ENCODE data around the gene HBG2.
"Not testable (repeated sequence)": the region's sequence is repeated elsewhere in the genome, so short reads cannot be mapped to it uniquely, and the experiment has no call there.

The HBG2 gene

DNA sequence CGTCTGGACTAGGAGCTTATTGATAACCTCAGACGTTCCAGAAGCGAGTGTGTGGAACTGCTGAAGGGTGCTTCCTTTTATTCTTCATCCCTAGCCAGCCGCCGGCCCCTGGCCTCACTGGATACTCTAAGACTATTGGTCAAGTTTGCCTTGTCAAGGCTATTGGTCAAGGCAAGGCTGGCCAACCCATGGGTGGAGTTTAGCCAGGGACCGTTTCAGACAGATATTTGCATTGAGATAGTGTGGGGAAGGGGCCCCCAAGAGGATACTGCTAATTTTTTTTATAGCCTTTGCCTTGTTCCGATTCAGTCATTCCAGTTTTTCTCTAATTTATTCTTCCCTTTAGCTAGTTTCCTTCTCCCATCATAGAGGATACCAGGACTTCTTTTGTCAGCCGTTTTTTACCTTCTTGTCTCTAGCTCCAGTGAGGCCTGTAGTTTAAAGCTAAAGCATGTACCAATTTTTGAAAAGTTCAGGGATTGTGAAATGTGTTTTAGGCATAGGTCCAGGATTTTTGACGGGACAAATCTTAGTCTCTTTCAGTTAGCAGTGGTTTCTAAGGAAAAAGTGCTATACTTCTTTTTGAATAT, 4.7 kb downstream of the HBG2 start, which contains the start of gene HBG1:
Gene HBG1, minus strand, starts transcription at position 51 of the 590 bp plus-strand sequence. CDS start 53 bp downstream, outside the sequence.
- DNase-seq (ENCODE audit: low read depth) = not testable (repeated sequence)

DNA sequence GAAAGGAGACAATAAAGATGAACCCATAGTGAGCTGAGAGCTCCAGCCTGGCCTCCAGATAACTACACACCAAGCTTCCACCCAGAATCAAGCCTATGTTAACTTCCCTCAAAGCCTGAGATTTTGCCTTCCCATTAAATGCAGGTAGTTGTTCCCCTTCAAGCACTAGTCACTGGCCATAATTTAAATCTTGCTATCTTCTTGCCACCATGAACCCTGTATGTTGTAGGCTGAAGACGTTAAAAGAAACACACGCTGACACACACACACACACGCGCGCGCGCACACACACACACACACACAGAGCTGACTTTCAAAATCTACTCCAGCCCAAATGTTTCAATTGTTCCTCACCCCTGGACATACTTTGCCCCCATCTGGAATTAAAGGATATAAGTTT, 6.1 kb downstream of the HBG2 start:
- not testable (repeated sequence) for DNase-seq (ENCODE audit: low read depth)

DNA sequence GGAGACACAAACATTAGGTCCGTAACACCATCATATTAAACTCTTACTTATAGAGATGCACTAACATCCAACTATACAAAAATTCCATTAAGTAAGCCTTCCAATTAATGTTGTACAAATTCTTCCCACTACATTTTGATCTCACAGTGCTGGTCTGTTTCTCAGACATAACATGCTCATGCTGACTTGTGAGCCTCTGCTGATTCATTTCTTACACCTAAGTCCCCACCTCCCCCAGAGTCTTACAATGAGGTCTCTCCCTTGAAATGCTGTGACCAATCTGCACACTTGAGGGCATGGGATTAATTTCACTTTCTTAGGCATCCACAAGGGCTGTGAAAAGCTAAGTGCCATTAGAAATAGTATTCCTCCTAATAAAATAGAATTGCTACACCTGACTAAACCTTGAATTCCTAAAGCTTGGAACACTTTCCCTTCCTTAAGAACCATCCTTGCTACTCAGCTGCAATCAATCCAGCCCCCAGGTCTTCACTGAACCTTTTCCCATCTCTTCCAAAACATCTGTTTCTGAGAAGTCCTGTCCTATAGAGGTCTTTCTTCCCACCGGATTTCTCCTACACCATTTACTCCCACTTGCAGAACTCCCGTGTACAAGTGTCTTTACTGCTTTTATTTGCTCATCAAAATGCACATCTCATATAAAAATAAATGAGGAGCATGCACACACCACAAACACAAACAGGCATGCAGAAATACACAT, 6.9 kb downstream of the HBG2 start:
- no peak for DNase-seq (ENCODE audit: low read depth)

DNA sequence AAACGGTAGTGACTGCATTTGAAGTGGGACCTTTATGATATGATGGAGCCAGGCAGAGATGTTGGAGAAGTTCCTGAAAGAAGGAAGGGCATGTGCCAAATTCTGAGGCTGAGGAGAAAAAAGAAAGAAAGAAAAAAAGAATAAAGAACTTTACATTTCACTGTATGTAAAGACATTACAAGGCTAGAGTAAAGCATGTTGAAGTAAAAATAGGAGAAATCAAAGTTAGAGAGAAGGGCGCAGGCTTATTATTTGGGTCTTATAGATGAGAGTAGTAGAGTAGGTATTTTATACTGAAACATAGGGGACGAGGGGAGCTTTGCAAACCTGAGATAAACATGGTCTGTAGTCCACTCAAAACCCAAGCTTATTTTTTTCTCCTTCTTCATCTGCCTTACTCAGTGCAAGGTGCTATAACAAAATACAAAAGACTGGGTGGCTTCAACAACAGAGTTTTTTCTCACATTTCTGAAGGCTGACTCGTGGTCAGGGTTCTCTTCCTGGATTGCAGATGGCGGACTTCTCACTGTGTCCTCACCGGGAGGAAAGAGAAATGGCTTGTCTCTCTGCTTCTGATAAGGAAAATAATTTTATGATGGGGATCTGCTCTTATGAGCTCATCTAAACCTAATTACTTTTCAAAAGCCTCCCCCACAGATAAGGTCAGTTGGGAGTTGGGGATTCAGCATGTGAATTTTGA, 7.7 kb downstream of the HBG2 start:
- DNase-seq (ENCODE audit: low read depth) = no peak

DNA sequence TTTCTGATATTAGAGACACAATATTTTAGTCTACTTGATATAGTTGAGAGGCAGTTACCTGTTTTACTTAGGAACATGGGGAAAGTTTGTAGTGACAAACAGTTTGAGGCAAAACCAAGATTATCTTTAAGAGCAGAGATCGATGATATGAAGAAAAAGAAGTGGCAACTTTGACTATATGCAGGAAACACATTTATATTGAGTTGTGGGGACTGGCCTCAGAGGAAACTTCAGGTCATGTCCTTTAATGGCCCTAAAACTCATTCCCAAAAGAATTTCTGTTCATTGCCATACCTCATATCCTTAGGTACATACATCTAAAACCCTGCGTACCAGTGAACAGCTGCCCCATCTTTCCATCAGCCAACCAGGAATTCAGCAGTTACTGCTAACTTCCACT, 9.4 kb downstream of the HBG2 start:
- no peak for DNase-seq (ENCODE audit: low read depth)

DNA sequence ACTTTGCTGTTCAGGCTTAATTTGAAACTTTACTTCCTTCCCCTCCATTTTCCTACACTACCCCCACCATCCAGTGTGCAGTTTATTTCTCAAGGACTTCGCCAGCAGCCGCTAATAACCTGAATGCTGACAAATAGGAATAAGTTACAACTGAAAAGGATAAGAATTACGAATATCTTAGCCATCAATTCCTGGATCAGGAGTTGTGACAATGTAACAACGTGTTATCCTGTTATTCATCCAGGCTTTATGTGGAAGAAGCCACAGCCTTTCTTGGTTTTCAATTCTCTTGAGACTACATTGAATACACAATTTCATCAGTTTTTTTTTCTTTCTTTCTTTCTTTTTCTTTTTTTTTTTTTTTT, 10.8 kb downstream of the HBG2 start:
- DNase-seq (ENCODE audit: low read depth) = no peak

DNA sequence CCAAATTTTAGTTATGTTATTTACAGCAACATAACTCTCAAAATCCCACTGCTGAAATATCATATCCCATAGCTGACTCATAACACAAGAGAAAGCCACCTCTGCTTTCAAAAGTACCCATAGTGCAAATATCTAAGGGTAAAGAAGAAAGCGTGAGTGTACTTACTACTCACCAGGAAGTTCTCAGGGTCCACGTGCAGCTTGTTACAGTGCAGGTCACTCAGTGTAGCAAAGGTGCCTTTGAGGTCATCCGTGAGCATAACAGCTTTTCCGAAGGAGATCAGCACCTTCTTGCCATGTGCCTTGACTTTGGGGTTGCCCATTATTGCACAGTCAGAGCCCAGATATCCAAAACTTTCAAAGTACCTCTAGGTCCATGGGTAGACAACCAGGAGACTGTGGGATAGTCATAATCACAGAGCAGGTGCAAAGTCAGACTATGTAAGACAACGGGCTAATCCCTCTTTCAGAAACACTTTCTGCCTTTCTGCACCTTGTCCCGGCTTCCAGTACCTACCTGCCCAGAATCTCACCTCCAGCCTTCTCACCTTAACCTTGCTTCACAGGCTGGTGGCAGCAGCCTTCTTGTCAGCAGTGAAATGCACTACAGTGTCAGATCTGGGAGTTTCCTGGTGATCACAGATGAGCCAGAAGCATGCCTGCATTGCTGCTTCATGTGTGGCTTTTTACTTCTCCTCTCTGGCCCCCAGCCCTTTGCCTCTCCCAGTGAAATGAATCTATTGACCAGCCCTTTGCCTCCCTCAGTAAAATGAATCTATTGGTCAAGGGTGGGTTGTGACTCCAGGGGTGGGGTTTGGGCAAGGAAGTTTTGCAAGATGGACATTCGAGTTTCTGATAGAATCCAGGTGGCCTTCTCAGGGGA, 11.4 kb downstream of the HBG2 start:
- no peak for DNase-seq (ENCODE audit: low read depth)

DNA sequence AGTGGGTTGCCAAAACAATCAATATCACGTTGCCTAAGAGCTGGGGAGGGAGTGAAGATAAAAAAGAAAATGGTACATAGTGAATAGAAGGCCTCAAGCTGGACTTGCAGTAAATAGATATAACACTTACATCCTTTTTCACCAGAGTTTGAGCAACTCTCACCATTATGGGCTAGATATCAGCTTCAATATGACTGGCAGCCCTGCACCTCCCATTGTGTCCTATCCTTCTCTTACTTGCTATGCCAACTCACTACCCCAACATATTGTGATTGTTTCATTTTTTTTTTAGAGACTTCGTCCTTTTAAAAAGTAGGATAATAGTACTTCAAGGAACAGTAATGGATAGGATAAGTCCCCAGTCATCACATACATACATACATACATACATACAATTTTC, 12.4 kb downstream of the HBG2 start:
- no peak for DNase-seq (ENCODE audit: low read depth)

DNA sequence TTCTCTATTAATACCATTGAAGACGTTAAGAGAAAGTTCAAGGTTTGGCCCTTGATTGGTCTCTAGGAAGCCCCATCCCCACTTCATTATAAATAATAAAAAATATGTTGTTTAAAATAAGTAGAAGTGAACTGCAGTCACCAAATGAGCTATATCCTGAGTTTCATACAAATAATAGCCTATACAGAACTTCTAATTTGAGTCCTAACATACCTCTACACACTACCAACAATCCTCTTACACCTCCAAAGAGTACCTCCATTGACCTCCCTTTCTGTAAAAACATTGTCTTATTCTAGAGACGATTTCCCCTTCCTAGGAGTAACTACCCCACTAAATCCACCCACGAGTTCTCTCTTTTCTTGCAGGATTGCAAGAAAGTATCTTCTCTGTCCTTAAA, 13.1 kb downstream of the HBG2 start:
- DNase-seq (ENCODE audit: low read depth) = no peak

DNA sequence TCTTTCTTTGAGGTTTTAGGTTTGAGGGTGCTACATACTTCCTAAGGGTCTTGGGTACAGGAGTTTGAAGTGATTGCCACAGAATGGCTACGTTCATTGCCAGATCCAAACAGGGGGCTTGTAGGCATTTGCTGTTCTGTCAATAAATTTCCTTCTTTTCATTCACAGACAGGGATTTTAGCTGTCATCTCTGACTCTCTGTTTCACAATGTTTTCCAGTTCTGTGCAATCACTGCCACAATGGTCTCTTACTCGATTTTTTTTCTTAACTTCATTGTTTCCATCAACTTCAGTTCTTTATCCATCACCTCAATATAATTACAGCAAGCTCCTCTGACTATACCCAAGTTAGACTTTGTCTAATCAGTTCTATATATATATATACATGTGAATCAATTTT, 14.1 kb downstream of the HBG2 start:
- no peak for DNase-seq (ENCODE audit: low read depth)

DNA sequence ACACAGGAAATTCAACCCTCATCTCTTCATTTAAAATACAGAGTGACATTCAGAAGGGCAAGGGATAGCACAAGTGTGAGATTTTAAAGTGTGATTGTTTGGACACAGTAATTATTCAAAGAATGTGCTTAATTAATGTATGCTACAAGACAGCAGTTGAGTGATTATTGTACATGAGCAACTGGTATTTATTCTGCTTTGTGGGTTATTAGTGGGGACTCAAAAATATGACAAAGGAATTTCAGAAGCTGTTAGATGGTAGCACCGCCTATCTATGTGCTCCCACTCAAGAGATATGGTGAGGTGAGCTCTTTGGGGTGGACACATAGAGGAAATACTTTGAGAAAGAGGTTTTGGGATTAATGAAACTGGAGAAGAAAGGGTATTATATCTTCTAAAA, 14.5 kb downstream of the HBG2 start:
- DNase-seq (ENCODE audit: low read depth) = no peak

DNA sequence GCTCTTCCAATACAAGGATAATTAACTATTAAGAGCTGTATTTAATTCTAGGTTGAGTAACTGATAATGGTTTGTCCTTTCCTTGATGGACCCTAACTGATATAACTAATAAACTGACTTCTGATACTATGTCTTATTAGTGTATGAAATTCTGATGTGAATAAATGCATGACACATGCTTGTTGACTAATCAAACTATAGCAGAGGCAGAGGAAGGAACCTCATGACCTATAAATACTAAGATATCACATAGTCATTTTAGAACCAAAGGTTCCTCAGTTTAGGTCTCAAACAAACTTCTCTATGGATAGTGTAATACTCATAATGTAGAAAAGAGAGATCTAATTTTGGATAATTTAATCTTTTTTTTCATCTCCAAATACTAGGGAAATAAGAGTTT, 15.5 kb downstream of the HBG2 start:
- DNase-seq (ENCODE audit: low read depth) = no peak

DNA sequence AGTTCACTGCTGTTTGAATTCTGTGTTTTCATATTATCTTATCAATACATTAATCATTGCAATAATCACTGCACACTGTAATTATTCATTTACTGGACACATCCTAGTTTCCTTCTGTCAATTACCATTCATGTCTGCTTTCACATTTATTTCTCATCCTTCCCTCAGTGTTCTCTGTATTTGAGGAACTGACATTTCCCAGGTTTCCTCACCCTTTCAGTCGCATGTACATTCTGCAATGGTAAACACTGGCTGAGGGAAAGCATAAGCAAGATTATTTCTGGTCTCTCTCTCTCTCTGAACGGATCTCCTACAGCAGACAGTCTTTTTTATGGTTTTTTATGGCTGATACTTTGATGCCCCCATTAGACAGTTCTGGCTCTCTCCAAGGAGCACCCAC, 16.1 kb downstream of the HBG2 start:
- DNase-seq (ENCODE audit: low read depth) = no peak

DNA sequence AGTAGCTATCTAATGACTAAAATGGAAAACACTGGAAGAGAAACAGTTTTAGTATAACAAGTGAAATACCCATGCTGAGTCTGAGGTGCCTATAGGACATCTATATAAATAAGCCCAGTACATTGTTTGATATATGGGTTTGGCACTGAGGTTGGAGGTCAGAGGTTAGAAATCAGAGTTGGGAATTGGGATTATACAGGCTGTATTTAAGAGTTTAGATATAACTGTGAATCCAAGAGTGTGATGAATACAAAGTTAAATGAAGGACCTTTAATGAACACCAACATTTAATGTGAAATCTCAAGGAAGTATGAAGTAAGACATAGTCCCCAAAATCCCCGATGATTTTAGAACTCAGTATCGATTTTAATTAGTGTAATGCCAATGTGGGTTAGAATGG, 17.2 kb downstream of the HBG2 start:
- no peak for DNase-seq (ENCODE audit: low read depth)

DNA sequence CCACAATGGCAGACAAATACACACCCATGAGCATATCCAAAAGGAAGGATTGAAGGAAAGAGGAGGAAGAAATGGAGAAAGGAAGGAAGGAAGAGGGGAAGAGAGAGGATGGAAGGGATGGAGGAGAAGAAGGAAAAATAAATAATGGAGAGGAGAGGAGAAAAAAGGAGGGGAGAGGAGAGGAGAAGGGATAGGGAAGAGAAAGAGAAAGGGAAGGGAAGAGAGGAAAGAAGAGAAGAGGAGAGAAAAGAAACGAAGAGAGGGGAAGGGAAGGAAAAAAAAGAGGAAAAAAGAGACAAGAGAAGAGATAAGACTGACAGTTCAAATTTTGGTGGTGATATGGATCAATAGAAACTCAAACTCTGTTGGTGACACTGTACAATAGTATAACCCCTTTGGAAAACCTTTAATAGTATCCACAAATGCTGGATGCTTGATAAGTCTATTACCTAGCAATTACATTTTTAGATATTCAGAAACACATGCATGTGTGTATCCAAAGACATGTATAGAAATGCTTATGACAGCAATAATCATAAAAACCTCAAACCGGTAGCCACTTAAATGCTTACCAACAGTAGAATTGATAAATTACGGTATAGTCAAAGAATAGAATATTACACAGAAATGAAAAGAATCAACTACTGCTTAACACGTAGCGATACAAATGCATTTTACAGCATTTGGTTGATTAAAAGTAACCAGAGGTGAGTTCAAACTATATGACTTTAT, 19.1 kb downstream of the HBG2 start:
- no peak for DNase-seq (ENCODE audit: low read depth)

DNA sequence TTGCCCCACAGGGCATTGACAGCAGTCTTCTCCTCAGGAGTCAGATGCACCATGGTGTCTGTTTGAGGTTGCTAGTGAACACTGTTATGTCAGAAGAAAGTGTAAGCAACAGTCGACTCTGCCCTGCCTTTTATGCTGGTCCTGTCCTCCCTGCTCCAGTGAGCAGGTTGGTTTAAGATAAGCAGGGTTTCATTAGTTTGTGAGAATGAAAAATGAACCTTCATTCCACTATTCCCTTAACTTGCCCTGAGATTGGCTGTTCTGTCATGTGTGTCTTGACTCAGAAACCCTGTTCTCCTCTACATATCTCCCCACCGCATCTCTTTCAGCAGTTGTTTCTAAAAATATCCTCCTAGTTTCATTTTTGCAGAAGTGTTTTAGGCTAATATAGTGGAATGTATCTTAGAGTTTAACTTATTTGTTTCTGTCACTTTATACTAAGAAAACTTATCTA, 20.2 kb downstream of the HBG2 start, which contains the start of gene HBD:
Gene HBD, minus strand, starts transcription at position 103 of the 454 bp plus-strand sequence. Its CDS starts 50 bp downstream, at position 53.
- no peak for DNase-seq (ENCODE audit: low read depth)

DNA sequence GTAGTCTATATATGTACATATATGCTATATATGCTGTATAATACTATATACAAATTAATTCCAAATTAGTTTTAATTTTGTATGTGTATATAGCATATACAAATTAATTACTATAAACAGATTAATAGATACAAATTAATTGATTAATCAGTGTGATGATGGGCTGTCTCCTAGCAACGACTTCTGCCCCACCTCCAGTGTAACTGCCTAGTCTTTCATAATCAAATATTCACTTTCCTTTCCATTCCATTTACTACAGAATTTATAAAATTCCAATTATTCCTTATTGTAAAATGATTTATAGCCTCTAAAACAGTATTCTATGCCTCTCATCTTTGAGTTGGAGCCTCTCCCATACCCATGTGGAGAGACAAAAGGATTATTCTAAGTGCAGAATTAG, 21.3 kb downstream of the HBG2 start:
- DNase-seq (ENCODE audit: low read depth) = no peak

DNA sequence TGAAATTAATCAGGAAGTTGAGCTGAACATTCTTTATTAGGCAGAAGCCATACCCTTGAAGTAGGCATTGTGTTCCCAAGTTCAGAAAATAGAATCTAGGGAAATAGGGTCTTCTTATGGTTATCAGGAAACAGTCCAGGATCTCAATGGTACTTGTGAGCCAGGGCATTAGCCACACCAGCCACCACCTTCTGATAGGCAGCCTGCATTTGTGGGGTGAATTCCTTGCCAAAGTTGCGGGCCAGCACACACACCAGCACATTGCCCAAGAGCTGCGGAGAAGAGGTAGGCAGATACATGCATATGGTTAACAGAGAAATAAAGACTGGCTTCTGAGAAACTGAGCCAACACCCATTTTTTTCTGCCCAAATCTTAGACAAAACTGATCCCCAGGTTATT, 21.8 kb downstream of the HBG2 start:
- DNase-seq (ENCODE audit: low read depth) = no peak

DNA sequence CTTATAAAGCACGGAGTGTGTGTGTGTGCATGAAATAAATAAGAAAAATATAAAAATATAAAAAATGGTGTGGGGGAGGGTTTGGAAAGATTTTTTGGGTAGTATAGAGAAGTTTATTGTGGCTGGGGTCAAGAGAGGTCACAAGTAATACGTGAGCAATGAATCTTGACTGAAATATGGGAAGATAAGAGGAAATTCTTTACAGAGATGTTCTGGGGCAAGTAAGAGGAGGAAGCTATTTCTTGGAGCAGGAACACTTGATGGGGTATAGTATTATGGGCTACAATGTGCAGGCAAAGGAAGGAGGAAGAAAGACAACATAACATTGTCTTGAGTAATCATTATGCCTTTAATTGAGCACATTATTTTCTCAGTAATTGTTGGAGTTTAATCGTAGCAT, 22.4 kb downstream of the HBG2 start:
- no peak for DNase-seq (ENCODE audit: low read depth)

DNA sequence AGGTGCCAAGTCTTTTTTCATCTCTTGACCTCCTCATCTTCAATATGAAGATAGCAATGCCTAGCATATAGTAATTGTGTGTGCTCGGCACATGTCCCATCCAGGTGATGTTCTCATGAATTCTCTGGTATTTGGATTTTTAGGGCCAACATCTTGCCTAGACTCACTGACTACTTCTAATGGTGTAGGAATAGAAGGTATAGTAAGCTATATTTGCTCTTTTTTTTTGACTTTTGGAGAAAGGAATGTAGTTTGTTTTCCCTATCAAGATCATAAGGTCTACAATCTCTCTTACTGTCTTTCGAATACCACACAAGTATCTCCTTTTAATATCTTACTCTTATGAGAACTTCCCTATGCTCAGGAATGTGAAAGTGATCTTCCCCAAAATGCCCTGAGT, 23.5 kb downstream of the HBG2 start:
- no peak for DNase-seq (ENCODE audit: low read depth)

DNA sequence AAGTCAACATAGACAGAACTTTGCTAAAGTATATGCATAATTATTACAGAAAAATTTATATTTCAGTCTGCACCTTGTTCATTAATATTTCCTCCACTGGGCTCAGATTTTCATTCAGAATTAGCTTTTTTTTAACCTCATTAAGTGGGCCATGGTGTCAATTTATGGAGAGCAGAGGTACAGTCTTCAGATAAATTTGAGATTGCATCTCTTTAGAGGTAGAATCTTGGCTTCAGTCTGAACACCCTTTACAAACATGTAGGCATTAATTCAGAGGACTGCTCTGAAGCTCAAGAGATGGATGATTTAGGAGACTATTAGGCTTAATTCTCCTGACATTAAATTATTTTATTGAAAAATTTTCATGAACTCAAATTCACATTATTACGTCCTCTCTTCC, 24.3 kb downstream of the HBG2 start:
- no peak for DNase-seq (ENCODE audit: low read depth)

Data from T follicular helper cell (primary cell).